Measurements from ENCODE around the gene ACBD3.

DNA sequence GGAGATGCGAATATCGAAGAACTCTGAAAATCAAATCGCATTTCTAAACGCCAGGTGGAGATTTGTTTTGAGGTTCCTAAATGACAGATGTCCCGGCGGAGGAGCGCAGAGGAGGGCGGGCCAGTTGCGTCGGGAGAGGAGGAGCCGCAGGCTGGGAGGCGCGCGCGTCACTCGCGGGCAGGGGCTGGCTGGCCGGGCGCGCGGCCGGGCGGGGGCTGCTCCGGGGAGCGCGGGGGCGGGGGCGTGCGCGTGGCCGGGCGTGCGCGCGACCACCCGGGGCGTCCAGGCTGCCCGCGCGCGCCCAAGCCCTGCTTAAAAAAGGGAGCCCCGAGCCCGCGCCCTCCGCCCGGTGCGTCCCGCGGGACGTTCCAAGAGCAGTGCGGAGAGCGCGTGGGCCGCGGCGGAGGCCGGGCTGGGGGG is 76.7 kb downstream of the ACBD3 start:
- TF ChIP-seq POLR2A (IDR thresholded peaks at IDR 0.05): no peak
- TF ChIP-seq, protein P1, sequence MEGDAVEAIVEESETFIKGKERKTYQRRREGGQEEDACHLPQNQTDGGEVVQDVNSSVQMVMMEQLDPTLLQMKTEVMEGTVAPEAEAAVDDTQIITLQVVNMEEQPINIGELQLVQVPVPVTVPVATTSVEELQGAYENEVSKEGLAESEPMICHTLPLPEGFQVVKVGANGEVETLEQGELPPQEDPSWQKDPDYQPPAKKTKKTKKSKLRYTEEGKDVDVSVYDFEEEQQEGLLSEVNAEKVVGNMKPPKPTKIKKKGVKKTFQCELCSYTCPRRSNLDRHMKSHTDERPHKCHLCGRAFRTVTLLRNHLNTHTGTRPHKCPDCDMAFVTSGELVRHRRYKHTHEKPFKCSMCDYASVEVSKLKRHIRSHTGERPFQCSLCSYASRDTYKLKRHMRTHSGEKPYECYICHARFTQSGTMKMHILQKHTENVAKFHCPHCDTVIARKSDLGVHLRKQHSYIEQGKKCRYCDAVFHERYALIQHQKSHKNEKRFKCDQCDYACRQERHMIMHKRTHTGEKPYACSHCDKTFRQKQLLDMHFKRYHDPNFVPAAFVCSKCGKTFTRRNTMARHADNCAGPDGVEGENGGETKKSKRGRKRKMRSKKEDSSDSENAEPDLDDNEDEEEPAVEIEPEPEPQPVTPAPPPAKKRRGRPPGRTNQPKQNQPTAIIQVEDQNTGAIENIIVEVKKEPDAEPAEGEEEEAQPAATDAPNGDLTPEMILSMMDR (IDR thresholded peaks at IDR 0.05): peak in 3 of 4 donors; percentile 13 to 25 (median 16)

Data from right lobe of liver (tissue), 4 donors.